Right atrium auricular region (tissue), 2 donors: ENCODE data around the gene TERT. TPM values are rescaled to one million over a fixed set of nuclear protein-coding genes. Genes with fewer than 3 reads are reported as not detected.
"Not testable (repeated sequence)": the region's sequence is repeated elsewhere in the genome, so short reads cannot be mapped to it uniquely, and the experiment has no call there.

ENCODE experiments used
- DNase-seq: peaks from one replicate; pipeline ENCODE4 v3.0.0-alpha.2; 2019; ENCODE audit warnings: low spot score
- H3K27ac ChIP-seq, 2 donors: fragments of 200-600 bp; sonication (generic); 1 replicate in 1 of 2; 2 replicates in 1 of 2; pipeline ENCODE4 v1.5.1; 2016 to 2019
- H3K27me3 ChIP-seq, 2 donors: fragments of 200-600 bp; sonication (generic); one replicate each; pipeline versions ENCODE4 v1.5.1 to v1.6.0; 2017 to 2019
- H3K36me3 ChIP-seq: fragments of 200-600 bp; sonication (generic); one replicate; pipeline ENCODE4 v1.5.1; 2016
- H3K4me1 ChIP-seq, 2 donors: fragments of 200-600 bp; sonication (generic); one replicate each; pipeline versions ENCODE4 v1.5.1 to v1.6.0; 2017 to 2019
- H3K4me3 ChIP-seq, 2 donors: fragments of 200-600 bp; sonication (generic); 1 replicate in 1 of 2; 2 replicates in 1 of 2; pipeline ENCODE4 v1.5.1; 2017 to 2019; ENCODE audit warnings: mild to moderate bottlenecking in 1 of 2, moderate library complexity in 1 of 2
- H3K9me3 ChIP-seq, 2 donors: fragments of 200-600 bp; sonication (generic); one replicate each; pipeline ENCODE4 v1.5.1; 2019
- total RNA-seq, 2 donors: library from RNA; depleted of rRNA; stranded (reverse); fragments of >200 nt; gene quantifications; one replicate each; pipeline ENCODE4 v1.1.0, GENCODE V29; 2016
- TF ChIP-seq, protein P1 (sequence below), 2 donors: fragments of 200-600 bp; sonication (generic); IDR thresholded peaks; one replicate each; pipeline ENCODE4 v1.5.1; 2019; ENCODE audit warnings: antibody characterized with exemption in 2 of 2

Gene TERT
- total RNA-seq, 2 donors from 2014 or later: not detected

DNA sequence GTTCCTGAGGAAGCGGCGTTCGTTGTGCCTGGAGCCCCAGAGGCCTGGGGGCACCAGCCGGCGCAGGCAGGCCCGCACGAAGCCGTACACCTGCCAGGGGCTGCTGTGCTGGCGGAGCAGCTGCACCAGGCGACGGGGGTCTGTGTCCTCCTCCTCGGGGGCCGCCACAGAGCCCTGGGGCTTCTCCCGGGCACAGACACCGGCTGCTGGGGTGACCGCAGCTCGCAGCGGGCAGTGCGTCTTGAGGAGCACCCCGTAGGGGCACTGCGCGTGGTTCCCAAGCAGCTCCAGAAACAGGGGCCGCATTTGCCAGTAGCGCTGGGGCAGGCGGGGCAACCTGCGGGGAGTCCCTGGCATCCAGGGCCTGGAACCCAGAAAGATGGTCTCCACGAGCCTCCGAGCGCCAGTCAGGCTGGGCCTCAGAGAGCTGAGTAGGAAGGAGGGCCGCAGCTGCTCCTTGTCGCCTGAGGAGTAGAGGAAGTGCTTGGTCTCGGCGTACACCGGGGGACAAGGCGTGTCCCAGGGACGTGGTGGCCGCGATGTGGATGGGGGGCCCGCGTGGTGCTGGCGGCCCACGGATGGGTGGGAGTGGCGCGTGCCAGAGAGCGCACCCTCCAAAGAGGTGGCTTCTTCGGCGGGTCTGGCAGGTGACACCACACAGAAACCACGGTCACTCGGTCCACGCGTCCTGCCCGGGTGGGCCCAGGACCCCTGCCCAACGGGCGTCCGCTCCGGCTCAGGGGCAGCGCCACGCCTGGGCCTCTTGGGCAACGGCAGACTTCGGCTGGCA lies 1.3 kb downstream of the TERT start:
- TF ChIP-seq, protein P1, sequence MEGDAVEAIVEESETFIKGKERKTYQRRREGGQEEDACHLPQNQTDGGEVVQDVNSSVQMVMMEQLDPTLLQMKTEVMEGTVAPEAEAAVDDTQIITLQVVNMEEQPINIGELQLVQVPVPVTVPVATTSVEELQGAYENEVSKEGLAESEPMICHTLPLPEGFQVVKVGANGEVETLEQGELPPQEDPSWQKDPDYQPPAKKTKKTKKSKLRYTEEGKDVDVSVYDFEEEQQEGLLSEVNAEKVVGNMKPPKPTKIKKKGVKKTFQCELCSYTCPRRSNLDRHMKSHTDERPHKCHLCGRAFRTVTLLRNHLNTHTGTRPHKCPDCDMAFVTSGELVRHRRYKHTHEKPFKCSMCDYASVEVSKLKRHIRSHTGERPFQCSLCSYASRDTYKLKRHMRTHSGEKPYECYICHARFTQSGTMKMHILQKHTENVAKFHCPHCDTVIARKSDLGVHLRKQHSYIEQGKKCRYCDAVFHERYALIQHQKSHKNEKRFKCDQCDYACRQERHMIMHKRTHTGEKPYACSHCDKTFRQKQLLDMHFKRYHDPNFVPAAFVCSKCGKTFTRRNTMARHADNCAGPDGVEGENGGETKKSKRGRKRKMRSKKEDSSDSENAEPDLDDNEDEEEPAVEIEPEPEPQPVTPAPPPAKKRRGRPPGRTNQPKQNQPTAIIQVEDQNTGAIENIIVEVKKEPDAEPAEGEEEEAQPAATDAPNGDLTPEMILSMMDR (IDR thresholded peaks at IDR 0.05): no peak
- no peak for DNase-seq
- Histone ChIP-seq H3K36me3 (no peaks in the 10 kb centered on the region), H3K27me3 (peaks cover 0 to 15% of the 10 kb centered on the region in 2 donors), H3K9me3 (no peaks in the 10 kb centered on the region), H3K4me1 (peaks cover 0 to 8% of the 10 kb centered on the region in 2 donors), H3K4me3 (no peak overlapping the region), H3K27ac (no peak overlapping the region)

DNA sequence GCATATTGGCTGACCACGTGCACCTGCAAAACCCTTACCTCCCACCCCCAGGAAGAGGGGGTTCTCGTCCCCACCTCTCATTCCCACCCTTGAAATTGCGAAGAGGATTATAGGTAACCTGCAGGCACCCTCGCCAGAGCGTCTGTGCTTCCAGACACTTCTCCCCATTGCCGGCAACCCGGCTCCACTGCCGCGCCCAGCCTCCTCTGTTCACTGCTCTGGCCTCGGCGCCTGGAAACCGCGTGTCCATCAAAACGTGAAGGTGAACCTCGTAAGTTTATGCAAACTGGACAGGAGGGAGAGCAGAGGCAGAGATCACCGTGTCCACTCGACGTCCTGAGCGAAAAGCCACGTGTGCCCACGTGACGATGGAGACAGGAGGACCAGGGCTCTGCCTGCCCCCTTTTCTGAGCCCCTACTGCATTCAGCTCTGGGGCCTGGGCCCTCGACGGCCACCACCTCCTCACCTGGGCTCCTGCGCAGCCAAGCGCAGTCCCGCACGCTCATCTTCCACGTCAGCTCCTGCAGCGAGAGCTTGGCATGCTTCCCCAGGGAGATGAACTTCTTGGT lies 1.9 kb downstream of the TERT start:
- Histone ChIP-seq H3K27ac (no peak overlapping the region), H3K4me3 (no peak overlapping the region), H3K4me1 (peaks cover 0 to 8% of the 10 kb centered on the region in 2 donors), H3K36me3 (no peaks in the 10 kb centered on the region), H3K9me3 (peaks cover 0 to 6% of the 10 kb centered on the region in 2 donors), H3K27me3 (peaks cover 0 to 15% of the 10 kb centered on the region in 2 donors)
- TF ChIP-seq, protein P1 (IDR thresholded peaks at IDR 0.05): no peak
- DNase-seq: no peak

- TF ChIP-seq, protein P1 (IDR thresholded peaks at IDR 0.05): no peak
- Histone ChIP-seq H3K4me3 (no peak overlapping the region), H3K27me3 (peaks cover 0 to 15% of the 10 kb centered on the region in 2 donors), H3K9me3 (peaks cover 0 to 6% of the 10 kb centered on the region in 2 donors), H3K36me3 (no peaks in the 10 kb centered on the region), H3K4me1 (peaks cover 0 to 8% of the 10 kb centered on the region in 2 donors), H3K27ac (no peak overlapping the region)
- DNase-seq: no peak
Observed at GRCh38 chr5:1292139-1292538, 2.7 kb downstream of the TERT start.

- H3K4me3 ChIP-seq: no peak overlapping the region
- H3K27me3 ChIP-seq: peaks cover 0 to 15% of the 10 kb centered on the region in 2 donors
- peaks cover 0 to 8% of the 10 kb centered on the region in 2 donors for H3K4me1 ChIP-seq
- peaks cover 0 to 6% of the 10 kb centered on the region in 2 donors for H3K9me3 ChIP-seq
- no peaks in the 10 kb centered on the region for H3K36me3 ChIP-seq
- no peak for DNase-seq
- no peak overlapping the region for H3K27ac ChIP-seq
- TF ChIP-seq, protein P1 (IDR thresholded peaks at IDR 0.05): no peak
Observed at GRCh38 chr5:1291611-1292080, 3.2 kb downstream of the TERT start.

DNA sequence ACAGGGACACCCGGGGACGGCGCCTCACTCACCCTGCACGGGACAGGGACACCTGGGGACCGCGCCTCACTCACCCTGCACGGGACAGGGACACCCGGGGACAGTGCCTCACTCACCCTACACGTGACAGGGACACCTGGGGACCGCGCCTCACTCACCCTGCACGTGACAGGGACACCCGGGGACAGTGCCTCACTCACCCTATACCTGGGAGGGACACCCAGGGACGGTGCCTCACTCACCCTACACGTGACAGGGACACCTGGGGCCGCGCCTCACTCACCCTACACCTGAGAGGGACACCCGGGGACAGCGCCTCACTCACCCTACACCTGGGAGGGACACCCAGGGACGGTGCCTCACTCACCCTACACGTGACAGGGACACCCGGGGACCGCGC lies 3.9 kb downstream of the TERT start:
- H3K4me1 ChIP-seq, H3K27ac ChIP-seq, H3K36me3 ChIP-seq, DNase-seq, H3K9me3 ChIP-seq, H3K4me3 ChIP-seq: not testable (repeated sequence)
- peaks cover 0 to 15% of the 10 kb centered on the region in 2 donors for H3K27me3 ChIP-seq

GRCh38 chr5:1289559-1289958 lies 5.3 kb downstream of the TERT start:
- not testable (repeated sequence) for H3K27me3 ChIP-seq, H3K4me1 ChIP-seq, H3K9me3 ChIP-seq, DNase-seq, H3K4me3 ChIP-seq, H3K27ac ChIP-seq, H3K36me3 ChIP-seq
